HG02678 (cell line): ENCODE data around the gene HSD17B4.
"Not testable (repeated sequence)": the region's sequence is repeated elsewhere in the genome, so short reads cannot be mapped to it uniquely, and the experiment has no call there.

Experiments
- ATAC-seq: cut with Tn5 transposase; IDR thresholded peaks from one replicate; pipeline ENCODE4 v1.9.1; 2021; ENCODE audit warnings: mild to moderate bottlenecking, moderate library complexity; ENCODE audit not compliant: unreplicated experiment

The HSD17B4 gene

GRCh38 chr5:119432674-119433237, 19.5 kb upstream of the HSD17B4 start:
- not testable (repeated sequence) for ATAC-seq

DNA sequence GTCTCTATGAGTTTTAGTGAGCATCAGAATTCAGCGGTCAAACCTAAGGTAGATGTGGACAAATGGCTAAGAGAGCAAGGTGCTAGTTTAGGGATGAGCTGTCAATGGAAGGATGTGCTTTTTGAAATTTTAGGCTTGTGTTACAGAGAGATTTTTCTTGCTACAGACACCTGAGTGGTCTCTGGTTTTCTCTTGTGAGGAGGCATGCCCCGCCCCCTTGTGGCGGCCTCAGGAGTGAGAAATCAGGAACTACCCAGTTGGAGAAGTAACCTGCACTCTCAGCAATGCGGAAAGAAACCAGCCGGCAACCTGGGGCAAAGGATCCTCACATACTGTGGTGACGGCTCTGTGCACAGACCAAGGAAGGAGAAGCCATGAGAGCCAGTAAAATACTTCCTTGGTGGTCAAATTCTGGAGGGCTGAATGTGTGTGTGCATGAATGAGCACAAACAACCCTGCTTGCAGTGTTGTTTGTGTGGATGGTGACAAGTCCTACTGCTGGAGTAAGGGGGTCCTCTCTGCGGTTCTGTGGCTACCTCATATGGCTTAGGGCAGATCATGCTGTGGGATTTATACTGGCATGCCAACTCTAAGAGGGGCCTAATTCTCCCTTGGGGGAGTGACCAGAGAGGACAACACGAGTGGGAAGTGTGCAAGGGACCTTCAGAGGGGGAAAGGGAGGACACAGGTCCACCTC, 16.7 kb upstream of the HSD17B4 start:
- peak; percentile 87 for ATAC-seq

- ATAC-seq, result not testable (repeated sequence)
These were observed 14.3 kb upstream of the HSD17B4 start for GRCh38 chr5:119437785-119438586.

GRCh38 chr5:119438587-119438917, 13.7 kb upstream of the HSD17B4 start:
- ATAC-seq, result not testable (repeated sequence)

GRCh38 chr5:119439140-119439631, 13.1 kb upstream of the HSD17B4 start:
- no peak for ATAC-seq

- not testable (repeated sequence) for ATAC-seq
These were observed 12.7 kb upstream of the HSD17B4 start for GRCh38 chr5:119439632-119440031.

DNA sequence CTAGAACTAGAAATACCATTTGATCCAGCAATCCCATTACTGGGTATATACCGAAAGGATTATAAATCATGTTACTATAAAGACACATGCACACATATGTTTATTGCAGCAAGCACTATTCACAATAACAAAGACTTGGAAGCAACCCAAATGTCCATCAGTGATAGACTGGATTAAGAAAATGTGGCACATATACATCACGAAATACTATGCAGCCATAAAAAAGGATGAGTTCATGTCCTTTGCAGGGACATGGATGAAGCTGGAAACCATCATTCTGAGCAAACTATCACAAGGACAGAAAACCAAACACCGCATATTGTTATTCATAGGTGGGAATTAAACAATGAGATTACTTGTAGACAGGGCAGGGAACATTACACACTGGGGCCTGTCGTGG, 7.7 kb upstream of the HSD17B4 start:
- not testable (repeated sequence) for ATAC-seq

- no peak for ATAC-seq
These were observed 6.8 kb upstream of the HSD17B4 start for GRCh38 chr5:119445544-119445943.

GRCh38 chr5:119449882-119450281, 2.4 kb upstream of the HSD17B4 start:
- no peak for ATAC-seq

DNA sequence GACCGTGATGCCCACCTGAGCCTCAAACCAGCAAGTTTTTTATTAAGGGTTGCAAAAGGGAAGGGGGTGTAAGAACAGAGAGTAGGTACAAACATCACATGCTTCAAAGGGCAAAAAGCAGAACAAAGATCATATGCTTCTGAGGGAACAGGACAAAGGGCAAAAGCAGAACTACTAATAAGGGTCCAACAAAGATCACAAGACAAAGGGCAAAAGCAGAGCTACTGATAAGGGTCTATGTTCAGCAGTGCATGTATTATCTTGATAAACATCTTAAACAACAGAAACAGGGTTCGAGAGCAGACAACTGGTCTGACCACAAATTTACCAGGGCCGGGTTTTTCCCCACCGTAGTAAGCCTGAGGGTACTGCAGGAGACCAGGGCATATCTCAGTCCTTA, 1.7 kb upstream of the HSD17B4 start:
- not testable (repeated sequence) for ATAC-seq

GRCh38 chr5:119451561-119451960, 736 bp upstream of the HSD17B4 start:
- ATAC-seq, result no peak

DNA sequence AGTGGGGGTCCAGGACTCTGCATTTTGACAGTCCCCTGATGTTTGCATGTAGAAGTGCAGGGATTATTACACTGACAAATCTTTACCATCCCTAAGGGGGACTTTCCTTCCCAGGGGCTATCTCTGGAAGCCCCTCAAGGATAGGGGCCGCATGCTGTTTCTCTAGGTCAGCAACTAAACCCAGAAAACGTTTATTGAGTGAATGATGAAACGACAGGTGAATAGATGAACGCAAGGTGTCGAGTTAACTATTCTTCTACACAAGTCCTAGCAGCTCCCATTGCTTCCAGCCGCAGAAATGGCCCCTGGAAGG, 281 bp upstream of the HSD17B4 start:
- no peak for ATAC-seq

GRCh38 chr5:119453040-119453373, 710 bp downstream of the HSD17B4 start:
- peak; percentile 13 for ATAC-seq

DNA sequence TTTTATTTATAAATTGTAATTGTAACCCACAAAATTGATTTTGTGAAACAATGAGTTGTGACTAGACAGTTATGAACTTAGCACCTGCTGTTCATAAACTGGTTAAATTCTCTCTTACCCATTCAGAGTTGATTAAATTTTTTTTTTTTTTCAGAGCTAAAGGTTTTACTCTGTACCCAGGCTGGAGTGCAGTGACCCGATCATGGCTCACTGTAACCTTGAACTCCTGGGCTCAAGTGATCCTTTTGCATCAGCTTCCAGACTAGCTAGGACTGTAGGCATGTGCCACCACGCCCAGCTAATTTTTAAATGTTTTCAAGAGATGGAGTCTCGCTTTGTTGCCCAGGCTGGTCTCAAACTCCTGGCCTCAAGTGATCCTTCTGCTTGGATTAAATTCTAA, 1.9 kb downstream of the HSD17B4 start:
- no peak for ATAC-seq

- ATAC-seq, result no peak
These were observed 6.8 kb downstream of the HSD17B4 start for GRCh38 chr5:119458911-119459632.

DNA sequence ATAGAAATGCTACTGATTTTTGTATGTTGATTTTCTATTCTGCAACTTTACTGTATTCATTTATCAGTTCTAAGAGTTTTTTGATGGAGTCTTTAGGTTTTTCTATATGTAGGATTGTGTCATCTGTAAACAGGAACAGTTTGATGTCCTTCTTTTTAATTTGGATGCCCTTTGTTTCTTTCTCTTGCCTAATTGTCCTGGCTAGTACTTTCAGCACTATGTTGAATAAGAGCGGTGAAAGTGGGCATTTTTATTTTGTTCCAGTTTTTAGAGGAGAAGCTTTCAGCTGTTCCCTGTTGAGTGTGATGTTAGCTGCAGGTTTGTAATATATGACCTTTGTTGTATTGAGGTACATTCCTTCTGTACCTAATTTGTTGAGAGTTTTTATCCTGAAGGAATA, 13.3 kb downstream of the HSD17B4 start:
- no peak for ATAC-seq

- ATAC-seq, result no peak
These were observed 16.0 kb downstream of the HSD17B4 start for GRCh38 chr5:119468286-119468685.

GRCh38 chr5:119470105-119470763, 17.9 kb downstream of the HSD17B4 start:
- peak; percentile 73 for ATAC-seq

DNA sequence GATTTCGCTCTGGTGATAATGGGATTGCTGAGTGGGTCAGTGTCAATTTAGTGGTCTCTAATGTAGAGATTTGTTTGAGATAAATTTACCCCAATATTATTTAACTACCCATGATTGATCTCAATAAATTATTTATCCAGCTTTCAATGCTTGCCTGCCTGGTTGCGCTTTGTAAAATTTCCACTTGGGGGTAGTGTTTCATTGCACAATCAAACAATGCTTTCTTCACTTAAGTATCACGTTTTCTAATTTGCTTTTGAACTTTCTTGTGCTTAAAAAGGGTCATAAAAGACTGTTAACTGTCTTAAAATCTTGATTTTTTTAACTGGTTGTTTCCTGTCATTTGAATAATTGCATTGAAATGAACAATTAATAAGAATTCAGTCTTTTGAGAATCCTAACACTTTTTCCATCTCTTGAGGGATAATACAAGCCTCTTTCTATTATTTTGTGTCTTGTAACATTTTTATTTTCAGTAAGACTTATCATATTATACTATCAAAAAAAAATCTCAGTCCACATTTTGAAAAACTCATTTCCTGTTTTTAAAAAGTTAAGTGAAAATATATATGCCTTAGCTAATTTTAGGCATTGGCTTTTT, 18.7 kb downstream of the HSD17B4 start:
- ATAC-seq, result peak; percentile 41

DNA sequence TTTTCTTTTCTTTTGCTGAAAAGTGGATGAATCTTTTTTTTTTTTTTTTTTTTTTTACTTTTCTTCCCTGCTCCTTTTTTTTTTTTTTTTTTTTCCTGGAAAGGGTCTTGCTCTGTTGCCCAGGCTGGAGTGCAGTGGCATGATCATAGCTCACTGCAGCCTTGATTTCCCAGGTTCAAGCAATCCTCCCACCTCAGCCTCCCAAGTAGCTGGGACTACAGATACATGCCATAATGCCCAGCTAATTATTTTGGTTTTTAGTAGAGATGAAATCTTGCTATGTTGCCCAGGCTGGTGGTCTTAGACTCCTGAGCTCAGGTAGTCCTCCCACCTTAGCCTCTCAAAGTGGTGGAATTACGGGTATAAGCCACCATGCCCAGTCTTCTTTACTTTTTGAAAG, 20.9 kb downstream of the HSD17B4 start:
- no peak for ATAC-seq

DNA sequence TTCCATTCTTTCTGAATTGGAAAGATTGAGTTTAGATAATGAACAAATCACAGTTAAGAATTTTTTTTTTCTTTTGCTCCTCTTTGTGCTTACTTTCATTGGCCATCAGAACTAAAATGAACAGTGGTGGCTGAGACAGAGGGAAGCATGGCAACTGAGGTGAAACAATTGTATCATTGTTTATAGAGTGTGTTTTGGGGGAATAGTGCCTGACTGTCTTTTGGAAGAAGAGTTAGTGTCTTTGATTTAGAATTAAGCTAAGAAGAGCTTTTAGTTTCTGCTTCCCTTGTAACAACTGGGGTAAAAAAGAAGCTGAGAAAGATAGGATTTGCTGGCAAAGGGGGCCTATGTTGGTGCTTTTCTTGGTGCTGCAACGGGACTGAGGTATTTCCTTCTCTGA, 24.0 kb downstream of the HSD17B4 start:
- ATAC-seq, result no peak
